Heart left ventricle (tissue), 13 donors: ENCODE measurements around the gene MRPL36.

Source experiments
- CTCF ChIP-seq, 12 donors: fragments of 200-600 bp; sonication (generic) in 4 of 12; IDR thresholded peaks; one replicate each; pipeline versions ENCODE4 v1.5.0 to v1.8.0; 2018 to 2022; ENCODE audit warnings: antibody characterized with exemption in 12 of 12, mild to moderate bottlenecking in 5 of 12
- POLR2A ChIP-seq, 2 donors: fragments of 450-650 bp; IDR thresholded peaks; one replicate each; pipeline ENCODE4 v1.6.1; 2017; ENCODE audit warnings: antibody characterized with exemption in 2 of 2, mild to moderate bottlenecking in 2 of 2, moderate library complexity in 2 of 2
- donor health status: ischemic (EF 13 %, LVEDD 7.1; RV severe dilation, severe dysfunction).
- donor health status: DM: no; HTN: yes; CAD: no.
- donor health status: DM: no; HTN: no; CAD: no.
- donor health status: ischemic (EF 25% LVEDD 6.9; RV normal size, moderate dysfunction).
- donor health status: ischemic (EF 25% LVEDD 5.7; RV mildly dilated, moderate dysfunction).
- donor health status: ischemic (EF 35%, LVEDD 5.7; RV mildly dilated, moderate dysfunction).
- donor health status: nonischemic (EF 11% LVEDD 7.7; RV severe dilation, severe dysfunction).
- donor health status: DM: yes; HTN: yes; CAD: no.
- donor health status: PGD.
- donor health status: ischemic (EF 29% LVEDD 5.4; RV normal size, mild dysfunction).
- donor health status: nonischemic (EF 23%, LVEDD 6.1; RV moderate dilation, normal function).

GRCh38 chr5:1844708-1845436 is 45.2 kb upstream of the MRPL36 start:
- no peak for TF ChIP-seq CTCF (IDR thresholded peaks at IDR 0.05)
- TF ChIP-seq POLR2A (IDR thresholded peaks at IDR 0.05) = no peak
